Measurements from ENCODE around the gene HDGF.
"Not testable (repeated sequence)": the region's sequence is repeated elsewhere in the genome, so short reads cannot be mapped to it uniquely, and the experiment has no call there.

Gene HDGF

GRCh38 chr1:156766298-156767100 lies 15.0 kb upstream of the HDGF start:
- H3K4me1 ChIP-seq (ENCODE audit: control insufficient read depth, insufficient read depth, low read length) = peaks cover 21% of the 10 kb centered on the region; the same call in 1 of the 2 replicates
- H3K4me3 ChIP-seq (ENCODE audit: low read depth, low read length) = peak overlapping the region; percentile 64

GRCh38 chr1:156765666-156766065 lies 14.2 kb upstream of the HDGF start:
- Histone ChIP-seq H3K9ac (ENCODE audit: low read length) (no peak overlapping the region), H3K36me3 (ENCODE audit: control insufficient read depth, insufficient read depth, low read length) (peaks cover 9% of the 10 kb centered on the region; the same call in 1 of the 2 replicates), H3K27me3 (ENCODE audit: control insufficient read depth, insufficient read depth, low read length) (no peaks in the 10 kb centered on the region), H3K4me3 (ENCODE audit: low read depth, low read length) (no peak overlapping the region), H3K9me3 (ENCODE audit: control insufficient read depth, insufficient read depth, low read depth, low read length) (no peaks in the 10 kb centered on the region), H3K27ac (ENCODE audit: low read depth, low read length) (no peak overlapping the region), H3K4me1 (ENCODE audit: control insufficient read depth, insufficient read depth, low read length) (peaks cover 21% of the 10 kb centered on the region; the same call in 1 of the 2 replicates)

More at GRCh38 chr1:156766298-156767100, 15.0 kb upstream of the HDGF start:
- no peaks in the 10 kb centered on the region for H3K27me3 ChIP-seq (ENCODE audit: control insufficient read depth, insufficient read depth, low read length)
- H3K36me3 ChIP-seq (ENCODE audit: control insufficient read depth, insufficient read depth, low read length) = peaks cover 18% of the 10 kb centered on the region; the same call in 1 of the 2 replicates
- H3K27ac ChIP-seq (ENCODE audit: low read depth, low read length) = peak overlapping the region; percentile 46; the same call in 1 of the 2 replicates
- H3K9ac ChIP-seq (ENCODE audit: low read length) = peak overlapping the region; percentile 77
- no peaks in the 10 kb centered on the region for H3K9me3 ChIP-seq (ENCODE audit: control insufficient read depth, insufficient read depth, low read depth, low read length)

- not testable (repeated sequence) for H3K36me3 ChIP-seq (ENCODE audit: control insufficient read depth, insufficient read depth, low read length); H3K4me3 ChIP-seq (ENCODE audit: low read depth, low read length); H3K9ac ChIP-seq (ENCODE audit: low read length); H3K27ac ChIP-seq (ENCODE audit: low read depth, low read length); H3K27me3 ChIP-seq (ENCODE audit: control insufficient read depth, insufficient read depth, low read length); H3K9me3 ChIP-seq (ENCODE audit: control insufficient read depth, insufficient read depth, low read depth, low read length)
- peaks cover 25% of the 10 kb centered on the region; the same call in 1 of the 2 replicates for H3K4me1 ChIP-seq (ENCODE audit: control insufficient read depth, insufficient read depth, low read length)
Measured at GRCh38 chr1:156765136-156765535, 13.7 kb upstream of the HDGF start.

GRCh38 chr1:156760796-156761104 lies 9.3 kb upstream of the HDGF start:
- Histone ChIP-seq H3K4me1 (ENCODE audit: control insufficient read depth, insufficient read depth, low read length) (peaks cover 6% of the 10 kb centered on the region; the same call in 1 of the 2 replicates), H3K9ac (ENCODE audit: low read length) (no peak overlapping the region), H3K4me3 (ENCODE audit: low read depth, low read length) (no peak overlapping the region), H3K27me3 (ENCODE audit: control insufficient read depth, insufficient read depth, low read length) (no peaks in the 10 kb centered on the region), H3K9me3 (ENCODE audit: control insufficient read depth, insufficient read depth, low read depth, low read length) (no peaks in the 10 kb centered on the region), H3K27ac (ENCODE audit: low read depth, low read length) (no peak overlapping the region), H3K36me3 (ENCODE audit: control insufficient read depth, insufficient read depth, low read length) (no peaks in the 10 kb centered on the region)

GRCh38 chr1:156760092-156760795 lies 8.8 kb upstream of the HDGF start:
- H3K27ac ChIP-seq (ENCODE audit: low read depth, low read length) = no peak overlapping the region
- no peak overlapping the region for H3K4me3 ChIP-seq (ENCODE audit: low read depth, low read length)
- no peaks in the 10 kb centered on the region for H3K36me3 ChIP-seq (ENCODE audit: control insufficient read depth, insufficient read depth, low read length)
- no peaks in the 10 kb centered on the region for H3K27me3 ChIP-seq (ENCODE audit: control insufficient read depth, insufficient read depth, low read length)
- H3K4me1 ChIP-seq (ENCODE audit: control insufficient read depth, insufficient read depth, low read length) = peaks cover 6% of the 10 kb centered on the region; the same call in 1 of the 2 replicates
- H3K9me3 ChIP-seq (ENCODE audit: control insufficient read depth, insufficient read depth, low read depth, low read length) = no peaks in the 10 kb centered on the region
- H3K9ac ChIP-seq (ENCODE audit: low read length) = no peak overlapping the region

- H3K27ac ChIP-seq (ENCODE audit: low read depth, low read length); H3K4me3 ChIP-seq (ENCODE audit: low read depth, low read length); H3K9me3 ChIP-seq (ENCODE audit: control insufficient read depth, insufficient read depth, low read depth, low read length); H3K27me3 ChIP-seq (ENCODE audit: control insufficient read depth, insufficient read depth, low read length); H3K36me3 ChIP-seq (ENCODE audit: control insufficient read depth, insufficient read depth, low read length); H3K9ac ChIP-seq (ENCODE audit: low read length): not testable (repeated sequence)
- peaks cover 11% of the 10 kb centered on the region; the same call in 1 of the 2 replicates for H3K4me1 ChIP-seq (ENCODE audit: control insufficient read depth, insufficient read depth, low read length)
Measured at GRCh38 chr1:156757572-156758253, 6.2 kb upstream of the HDGF start.

- Histone ChIP-seq H3K9ac (ENCODE audit: low read length) (no peak overlapping the region), H3K9me3 (ENCODE audit: control insufficient read depth, insufficient read depth, low read depth, low read length) (no peaks in the 10 kb centered on the region), H3K36me3 (ENCODE audit: control insufficient read depth, insufficient read depth, low read length) (no peaks in the 10 kb centered on the region), H3K4me1 (ENCODE audit: control insufficient read depth, insufficient read depth, low read length) (peaks cover 12% of the 10 kb centered on the region; the same call in 1 of the 2 replicates), H3K27me3 (ENCODE audit: control insufficient read depth, insufficient read depth, low read length) (no peaks in the 10 kb centered on the region), H3K27ac (ENCODE audit: low read depth, low read length) (no peak overlapping the region), H3K4me3 (ENCODE audit: low read depth, low read length) (no peak overlapping the region)
Measured at GRCh38 chr1:156756355-156756754, 4.9 kb upstream of the HDGF start.

- Histone ChIP-seq H3K9ac (ENCODE audit: low read length) (no peak overlapping the region), H3K27ac (ENCODE audit: low read depth, low read length) (no peak overlapping the region), H3K4me1 (ENCODE audit: control insufficient read depth, insufficient read depth, low read length) (peaks cover 12% of the 10 kb centered on the region; the same call in 1 of the 2 replicates), H3K36me3 (ENCODE audit: control insufficient read depth, insufficient read depth, low read length) (no peaks in the 10 kb centered on the region), H3K27me3 (ENCODE audit: control insufficient read depth, insufficient read depth, low read length) (no peaks in the 10 kb centered on the region), H3K9me3 (ENCODE audit: control insufficient read depth, insufficient read depth, low read depth, low read length) (no peaks in the 10 kb centered on the region), H3K4me3 (ENCODE audit: low read depth, low read length) (no peak overlapping the region)
Measured at GRCh38 chr1:156755527-156755950, 4.1 kb upstream of the HDGF start.

GRCh38 chr1:156754219-156754618 lies 2.7 kb upstream of the HDGF start:
- no peak overlapping the region for H3K27ac ChIP-seq (ENCODE audit: low read depth, low read length)

GRCh38 chr1:156752843-156753482 lies 1.5 kb upstream of the HDGF start:
- peaks cover 31% of the 10 kb centered on the region for H3K4me1 ChIP-seq (ENCODE audit: control insufficient read depth, insufficient read depth, low read length)
- no peaks in the 10 kb centered on the region for H3K9me3 ChIP-seq (ENCODE audit: control insufficient read depth, insufficient read depth, low read depth, low read length)
- H3K4me3 ChIP-seq (ENCODE audit: low read depth, low read length) = peak overlapping the region; percentile 94
- no peaks in the 10 kb centered on the region for H3K27me3 ChIP-seq (ENCODE audit: control insufficient read depth, insufficient read depth, low read length)
- H3K36me3 ChIP-seq (ENCODE audit: control insufficient read depth, insufficient read depth, low read length) = no peaks in the 10 kb centered on the region
- no peak overlapping the region for H3K27ac ChIP-seq (ENCODE audit: low read depth, low read length)
- H3K9ac ChIP-seq (ENCODE audit: low read length) = no peak overlapping the region

More at GRCh38 chr1:156754219-156754618, 2.7 kb upstream of the HDGF start:
- peaks cover 18% of the 10 kb centered on the region for H3K4me1 ChIP-seq (ENCODE audit: control insufficient read depth, insufficient read depth, low read length)
- no peaks in the 10 kb centered on the region for H3K27me3 ChIP-seq (ENCODE audit: control insufficient read depth, insufficient read depth, low read length)
- H3K36me3 ChIP-seq (ENCODE audit: control insufficient read depth, insufficient read depth, low read length) = no peaks in the 10 kb centered on the region
- no peak overlapping the region for H3K4me3 ChIP-seq (ENCODE audit: low read depth, low read length)
- H3K9me3 ChIP-seq (ENCODE audit: control insufficient read depth, insufficient read depth, low read depth, low read length) = no peaks in the 10 kb centered on the region
- H3K9ac ChIP-seq (ENCODE audit: low read length) = no peak overlapping the region

Data from HUES6 (cell line).